Endothelial cell (in vitro differentiated cells): Measurements from ENCODE around the gene SNRPB2. TPM values are rescaled to one million over a fixed set of nuclear protein-coding genes. Genes with fewer than 3 reads are reported as not detected.

Experiments
- DNase-seq: peaks from one replicate; pipeline ENCODE4 v3.0.0; 2021; ENCODE audit warnings: low spot score
- H3K27ac Mint-ChIP-seq: one replicate; pipeline ENCODE4 v1.8.0; 2021; ENCODE audit warnings: mixed read lengths, inconsistent platforms; ENCODE audit not compliant: unreplicated experiment
- H3K27me3 Mint-ChIP-seq: one replicate; pipeline ENCODE4 v1.8.0; 2021; ENCODE audit warnings: mild to moderate bottlenecking, moderate library complexity, mixed read lengths, inconsistent platforms; ENCODE audit not compliant: unreplicated experiment
- H3K36me3 Mint-ChIP-seq: one replicate; pipeline ENCODE4 v1.8.0; 2021; ENCODE audit warnings: mild to moderate bottlenecking, low read depth, mixed read lengths, inconsistent platforms; ENCODE audit not compliant: unreplicated experiment
- H3K4me1 Mint-ChIP-seq: one replicate; pipeline ENCODE4 v1.8.0; 2021; ENCODE audit warnings: mild to moderate bottlenecking, mixed read lengths, inconsistent platforms; ENCODE audit not compliant: unreplicated experiment
- H3K4me3 Mint-ChIP-seq: one replicate; pipeline ENCODE4 v1.8.0; 2021; ENCODE audit warnings: mild to moderate bottlenecking, mixed read lengths, inconsistent platforms; ENCODE audit not compliant: unreplicated experiment
- H3K9me3 Mint-ChIP-seq: one replicate; pipeline ENCODE4 v1.8.0; 2021; ENCODE audit warnings: mixed read lengths, inconsistent platforms; ENCODE audit not compliant: unreplicated experiment
- CTCF ChIP-seq: fragments of 200-600 bp; sonication (generic); IDR thresholded peaks from one replicate; pipeline ENCODE4 v1.5.0; 2021; ENCODE audit warnings: antibody characterized with exemption; ENCODE audit not compliant: unreplicated experiment
- total RNA-seq: library from RNA; stranded (reverse); fragmentation: NEBNext Ultra II Directional; extraction: Animal tissue kit (Norgen Biotek cat#: 25700); gene quantifications from one replicate; pipeline ENCODE4 v1.2.1, GENCODE V29; 2021; ENCODE audit not compliant: unreplicated experiment

Gene SNRPB2
- total RNA-seq, 1 donor from 2014 or later, result 61.9 TPM

DNA sequence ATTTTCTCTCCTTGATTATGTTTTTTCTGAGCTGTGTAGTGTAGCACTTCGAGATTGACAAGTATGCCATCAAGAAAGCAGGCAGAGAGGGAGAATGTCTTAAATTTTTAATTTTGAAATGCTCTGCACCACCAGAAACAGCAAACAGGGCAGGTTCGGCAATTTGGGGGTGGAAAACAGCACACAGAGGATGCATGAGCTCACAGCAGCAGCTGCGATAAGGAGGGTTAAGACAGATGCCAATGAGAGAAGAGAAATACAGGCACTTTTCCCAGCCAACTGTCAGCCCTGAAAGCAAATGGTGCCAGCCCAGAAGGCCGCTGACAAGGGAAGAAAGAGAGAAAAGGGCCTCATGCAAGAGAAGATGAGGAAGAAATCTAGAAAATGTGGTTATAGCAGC is 15.1 kb upstream of the SNRPB2 start:
- no peak overlapping the region for H3K4me3 Mint-ChIP-seq
- TF ChIP-seq CTCF, result no peak
- no peaks in the 10 kb centered on the region for H3K27me3 Mint-ChIP-seq
- no peaks in the 10 kb centered on the region for H3K36me3 Mint-ChIP-seq
- no peaks in the 10 kb centered on the region for H3K4me1 Mint-ChIP-seq
- H3K27ac Mint-ChIP-seq, result no peak overlapping the region
- H3K9me3 Mint-ChIP-seq, result no peaks in the 10 kb centered on the region
- DNase-seq, result no peak

- no peaks in the 10 kb centered on the region for H3K27me3 Mint-ChIP-seq
- H3K36me3 Mint-ChIP-seq, result no peaks in the 10 kb centered on the region
- no peak for TF ChIP-seq CTCF
- H3K4me1 Mint-ChIP-seq, result no peaks in the 10 kb centered on the region
- no peak overlapping the region for H3K27ac Mint-ChIP-seq
- no peaks in the 10 kb centered on the region for H3K9me3 Mint-ChIP-seq
- no peak for DNase-seq
- H3K4me3 Mint-ChIP-seq, result no peak overlapping the region
Measured at GRCh38 chr20:16719421-16719820, 10.4 kb upstream of the SNRPB2 start.

DNA sequence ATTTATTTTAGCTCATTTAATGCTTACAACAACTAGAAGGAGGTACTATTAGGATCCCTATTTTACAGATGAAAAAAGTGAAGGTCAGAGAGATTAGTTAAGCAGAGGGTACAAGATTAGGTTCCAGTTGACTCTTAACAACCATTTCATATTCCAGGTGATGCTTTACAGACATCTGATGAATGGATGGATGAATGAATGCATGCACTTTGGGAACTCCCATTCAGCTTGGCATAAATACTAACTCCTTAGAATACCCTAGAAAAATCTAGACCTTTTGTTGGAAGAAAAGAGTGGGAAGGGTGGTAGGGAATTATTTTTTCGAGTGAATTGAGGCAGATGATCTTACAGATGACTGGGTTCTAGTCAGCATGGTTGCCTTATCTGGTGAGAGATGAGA is 746 bp upstream of the SNRPB2 start:
- TF ChIP-seq CTCF, result no peak
- peaks cover 9% of the 10 kb centered on the region for H3K36me3 Mint-ChIP-seq
- peaks cover 21% of the 10 kb centered on the region for H3K4me1 Mint-ChIP-seq
- H3K27me3 Mint-ChIP-seq, result peaks cover 3% of the 10 kb centered on the region
- peak overlapping the region; percentile 99 for H3K4me3 Mint-ChIP-seq
- peak overlapping the region; percentile 100 for H3K27ac Mint-ChIP-seq
- DNase-seq, result no peak
- H3K9me3 Mint-ChIP-seq, result no peaks in the 10 kb centered on the region

- DNase-seq, result no peak
- H3K27me3 Mint-ChIP-seq, result peaks cover 3% of the 10 kb centered on the region
- H3K4me1 Mint-ChIP-seq, result peaks cover 21% of the 10 kb centered on the region
- TF ChIP-seq CTCF, result no peak
- H3K36me3 Mint-ChIP-seq, result peaks cover 9% of the 10 kb centered on the region
- H3K27ac Mint-ChIP-seq, result peak overlapping the region; percentile 55
- H3K9me3 Mint-ChIP-seq, result no peaks in the 10 kb centered on the region
- no peak overlapping the region for H3K4me3 Mint-ChIP-seq
Measured at GRCh38 chr20:16732506-16733152, 2.8 kb downstream of the SNRPB2 start.

- no peak for TF ChIP-seq CTCF
- Mint-ChIP-seq H3K4me3 (no peak overlapping the region), H3K9me3 (no peaks in the 10 kb centered on the region), H3K27me3 (no peaks in the 10 kb centered on the region), H3K27ac (no peak overlapping the region), H3K4me1 (no peaks in the 10 kb centered on the region), H3K36me3 (peaks cover 7% of the 10 kb centered on the region)
- DNase-seq, result no peak
Measured at GRCh38 chr20:16740365-16741072, 10.7 kb downstream of the SNRPB2 start.
